SK-N-SH treated with all-trans-retinoic acid at 6 μM for 48 hours (cell line): ENCODE results near the gene TLR4.

Source experiments
- ATAC-seq: fragments of 200-7000 bp; cut with Tn5 transposase; 3 replicates; pipeline ENCODE4 v1.9.1; 2020; ENCODE audit warnings: mild to moderate bottlenecking, moderate library complexity
- ARNTL ChIP-seq: fragments of 450-650 bp; formaldehyde crosslinking; IDR thresholded peaks from 2 replicates; pipeline ENCODE4 v1.5.0; 2020; ENCODE audit warnings: low read depth, mild to moderate bottlenecking, moderate library complexity, borderline replicate concordance
- BACH2 ChIP-seq: fragments of 250-450 bp; sonication (Bioruptor Pico); IDR thresholded peaks from 2 replicates; pipeline ENCODE4 v1.9.0; 2021; ENCODE audit warnings: mild to moderate bottlenecking, borderline replicate concordance
- CSDC2 ChIP-seq: fragments of 250-450 bp; sonication (Bioruptor Pico); IDR thresholded peaks from 2 replicates; pipeline ENCODE4 v1.5.0; 2020; ENCODE audit warnings: mild to moderate bottlenecking, moderate library complexity
- ESRRG ChIP-seq: fragments of 250-450 bp; sonication (Bioruptor Pico); IDR thresholded peaks from 2 replicates; pipeline ENCODE4 v1.6.1; 2021; ENCODE audit warnings: mild to moderate bottlenecking
- GLIS3 ChIP-seq: fragments of 250-450 bp; sonication (Bioruptor Pico); IDR thresholded peaks from 2 replicates; pipeline ENCODE4 v1.5.0; 2020; ENCODE audit warnings: mild to moderate bottlenecking, moderate library complexity
- ISL1 ChIP-seq: fragments of 250-450 bp; sonication (Bioruptor Pico); IDR thresholded peaks from 2 replicates; pipeline ENCODE4 v2.1.2; 2022; ENCODE audit warnings: mild to moderate bottlenecking, moderate library complexity
- OSR1 ChIP-seq: fragments of 250-450 bp; sonication (Bioruptor Pico); IDR thresholded peaks from 2 replicates; pipeline ENCODE4 v1.8.0; 2022; ENCODE audit warnings: moderate library complexity, mild to moderate bottlenecking, inconsistent platforms
- PATZ1 ChIP-seq: fragments of 250-450 bp; sonication (Bioruptor Pico); IDR thresholded peaks from 2 replicates; pipeline ENCODE4 v1.8.0; 2020; ENCODE audit warnings: mild to moderate bottlenecking, moderate library complexity, borderline replicate concordance
- POU6F1 ChIP-seq: fragments of 250-450 bp; sonication (Bioruptor Pico); IDR thresholded peaks from 2 replicates; pipeline ENCODE4 v1.8.0; 2021; ENCODE audit warnings: low read depth, mild to moderate bottlenecking, moderate library complexity, borderline replicate concordance
- PPARA ChIP-seq: fragments of 250-450 bp; sonication (Bioruptor Pico); IDR thresholded peaks from 2 replicates; pipeline ENCODE4 v1.5.0; 2020; ENCODE audit warnings: mild to moderate bottlenecking, borderline replicate concordance
- RARB ChIP-seq: fragments of 250-450 bp; sonication (Bioruptor Pico); IDR thresholded peaks from 2 replicates; pipeline ENCODE4 v1.8.0; 2021; ENCODE audit warnings: mild to moderate bottlenecking, moderate library complexity
- SNAI2 ChIP-seq: fragments of 250-450 bp; sonication (Bioruptor Pico); IDR thresholded peaks from 2 replicates; pipeline ENCODE4 v1.5.0; 2020; ENCODE audit warnings: mild to moderate bottlenecking, moderate library complexity
- TCF4 ChIP-seq: fragments of 250-450 bp; sonication (Bioruptor Pico); IDR thresholded peaks from 2 replicates; pipeline ENCODE4 v1.8.0; 2021; ENCODE audit warnings: mild to moderate bottlenecking, moderate library complexity, borderline replicate concordance
- TOX ChIP-seq: fragments of 250-450 bp; sonication (Bioruptor Pico); IDR thresholded peaks from 2 replicates; pipeline ENCODE4 v1.8.0; 2021; ENCODE audit warnings: mild to moderate bottlenecking, moderate library complexity, borderline replicate concordance
- ZFP3 ChIP-seq: fragments of 250-450 bp; sonication (Bioruptor Pico); IDR thresholded peaks from 2 replicates; pipeline ENCODE4 v1.5.0; 2020; ENCODE audit warnings: mild to moderate bottlenecking, moderate library complexity
- ZFP30 ChIP-seq: fragments of 450-650 bp; formaldehyde crosslinking; IDR thresholded peaks from 2 replicates; pipeline ENCODE4 v1.5.0; 2022; ENCODE audit warnings: mild to moderate bottlenecking, moderate library complexity
- ZNF565 ChIP-seq: fragments of 450-650 bp; formaldehyde crosslinking; conservative IDR thresholded peaks from 2 replicates; pipeline ENCODE4 v1.5.0; 2020; ENCODE audit warnings: low read depth, mild to moderate bottlenecking, moderate library complexity
- ZNF70 ChIP-seq: fragments of 450-650 bp; formaldehyde crosslinking; IDR thresholded peaks from 2 replicates; pipeline ENCODE4 v1.5.0; 2020; ENCODE audit warnings: mild to moderate bottlenecking, moderate library complexity
- ZNF8 ChIP-seq: fragments of 450-650 bp; formaldehyde crosslinking; IDR thresholded peaks from 2 replicates; pipeline ENCODE4 v1.5.0; 2020; ENCODE audit warnings: mild to moderate bottlenecking, moderate library complexity
- TF ChIP-seq, protein P1 (sequence below): fragments of 250-450 bp; sonication (Bioruptor Pico); IDR thresholded peaks from 2 replicates; pipeline ENCODE4 v1.5.1; 2020; ENCODE audit warnings: low read depth, mild to moderate bottlenecking, moderate library complexity
- TF ChIP-seq, protein P2 (sequence below): fragments of 250-450 bp; sonication (Bioruptor Pico); IDR thresholded peaks from 2 replicates; pipeline ENCODE4 v1.5.0; 2020; ENCODE audit warnings: mild to moderate bottlenecking, moderate library complexity
- TF ChIP-seq, protein P3 (sequence below): fragments of 250-450 bp; sonication (Bioruptor Pico); IDR thresholded peaks from 2 replicates; pipeline ENCODE4 v1.5.1; 2021; ENCODE audit warnings: mild to moderate bottlenecking, moderate library complexity

The TLR4 gene

GRCh38 chr9:117691367-117691766 lies 12.8 kb upstream of the TLR4 start:
- no peak for TF ChIP-seq TCF4 (CRISPR knock-in tag)
- TF ChIP-seq ISL1 (CRISPR knock-in tag), result peak; percentile 90
- TF ChIP-seq, protein P1, sequence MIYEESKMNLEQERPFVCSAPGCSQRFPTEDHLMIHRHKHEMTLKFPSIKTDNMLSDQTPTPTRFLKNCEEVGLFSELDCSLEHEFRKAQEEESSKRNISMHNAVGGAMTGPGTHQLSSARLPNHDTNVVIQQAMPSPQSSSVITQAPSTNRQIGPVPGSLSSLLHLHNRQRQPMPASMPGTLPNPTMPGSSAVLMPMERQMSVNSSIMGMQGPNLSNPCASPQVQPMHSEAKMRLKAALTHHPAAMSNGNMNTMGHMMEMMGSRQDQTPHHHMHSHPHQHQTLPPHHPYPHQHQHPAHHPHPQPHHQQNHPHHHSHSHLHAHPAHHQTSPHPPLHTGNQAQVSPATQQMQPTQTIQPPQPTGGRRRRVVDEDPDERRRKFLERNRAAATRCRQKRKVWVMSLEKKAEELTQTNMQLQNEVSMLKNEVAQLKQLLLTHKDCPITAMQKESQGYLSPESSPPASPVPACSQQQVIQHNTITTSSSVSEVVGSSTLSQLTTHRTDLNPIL (CRISPR knock-in tag), result peak; percentile 61; the same call in 1 of the 2 replicates
- no peak for TF ChIP-seq PATZ1 (CRISPR knock-in tag)
- no peak for ATAC-seq

GRCh38 chr9:117696154-117696553 lies 8.0 kb upstream of the TLR4 start:
- ATAC-seq, result no peak
- TF ChIP-seq RARB, result no peak

GRCh38 chr9:117697046-117697445 lies 7.2 kb upstream of the TLR4 start:
- ATAC-seq, result no peak
- no peak for TF ChIP-seq OSR1
- no peak for TF ChIP-seq RARB
- TF ChIP-seq, protein P1 (CRISPR knock-in tag), result no peak
- no peak for TF ChIP-seq ZNF8 (CRISPR knock-in tag)
- TF ChIP-seq, protein P2, sequence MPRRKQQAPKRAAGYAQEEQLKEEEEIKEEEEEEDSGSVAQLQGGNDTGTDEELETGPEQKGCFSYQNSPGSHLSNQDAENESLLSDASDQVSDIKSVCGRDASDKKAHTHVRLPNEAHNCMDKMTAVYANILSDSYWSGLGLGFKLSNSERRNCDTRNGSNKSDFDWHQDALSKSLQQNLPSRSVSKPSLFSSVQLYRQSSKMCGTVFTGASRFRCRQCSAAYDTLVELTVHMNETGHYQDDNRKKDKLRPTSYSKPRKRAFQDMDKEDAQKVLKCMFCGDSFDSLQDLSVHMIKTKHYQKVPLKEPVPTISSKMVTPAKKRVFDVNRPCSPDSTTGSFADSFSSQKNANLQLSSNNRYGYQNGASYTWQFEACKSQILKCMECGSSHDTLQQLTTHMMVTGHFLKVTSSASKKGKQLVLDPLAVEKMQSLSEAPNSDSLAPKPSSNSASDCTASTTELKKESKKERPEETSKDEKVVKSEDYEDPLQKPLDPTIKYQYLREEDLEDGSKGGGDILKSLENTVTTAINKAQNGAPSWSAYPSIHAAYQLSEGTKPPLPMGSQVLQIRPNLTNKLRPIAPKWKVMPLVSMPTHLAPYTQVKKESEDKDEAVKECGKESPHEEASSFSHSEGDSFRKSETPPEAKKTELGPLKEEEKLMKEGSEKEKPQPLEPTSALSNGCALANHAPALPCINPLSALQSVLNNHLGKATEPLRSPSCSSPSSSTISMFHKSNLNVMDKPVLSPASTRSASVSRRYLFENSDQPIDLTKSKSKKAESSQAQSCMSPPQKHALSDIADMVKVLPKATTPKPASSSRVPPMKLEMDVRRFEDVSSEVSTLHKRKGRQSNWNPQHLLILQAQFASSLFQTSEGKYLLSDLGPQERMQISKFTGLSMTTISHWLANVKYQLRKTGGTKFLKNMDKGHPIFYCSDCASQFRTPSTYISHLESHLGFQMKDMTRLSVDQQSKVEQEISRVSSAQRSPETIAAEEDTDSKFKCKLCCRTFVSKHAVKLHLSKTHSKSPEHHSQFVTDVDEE (CRISPR knock-in tag), result no peak
- TF ChIP-seq TOX (CRISPR knock-in tag), result no peak
- no peak for TF ChIP-seq SNAI2
- no peak for TF ChIP-seq CSDC2 (CRISPR knock-in tag)
- TF ChIP-seq BACH2, result no peak
- TF ChIP-seq PPARA (CRISPR knock-in tag), result no peak
- TF ChIP-seq ZNF565 (CRISPR knock-in tag), result no peak

GRCh38 chr9:117703537-117703936 lies 666 bp upstream of the TLR4 start:
- peak; percentile 19 for ATAC-seq
- TF ChIP-seq ZNF70, result no peak
- TF ChIP-seq ARNTL, result no peak
- no peak for TF ChIP-seq OSR1
- no peak for TF ChIP-seq TOX (CRISPR knock-in tag)
- no peak for TF ChIP-seq ZFP3 (CRISPR knock-in tag)
- TF ChIP-seq RARB, result no peak
- TF ChIP-seq ESRRG (CRISPR knock-in tag), result no peak
- no peak for TF ChIP-seq POU6F1
- TF ChIP-seq, protein P2 (CRISPR knock-in tag), result no peak
- no peak for TF ChIP-seq PPARA (CRISPR knock-in tag)
- TF ChIP-seq GLIS3 (CRISPR knock-in tag), result no peak
- TF ChIP-seq ZFP30 (CRISPR knock-in tag), result no peak
- TF ChIP-seq, protein P3, sequence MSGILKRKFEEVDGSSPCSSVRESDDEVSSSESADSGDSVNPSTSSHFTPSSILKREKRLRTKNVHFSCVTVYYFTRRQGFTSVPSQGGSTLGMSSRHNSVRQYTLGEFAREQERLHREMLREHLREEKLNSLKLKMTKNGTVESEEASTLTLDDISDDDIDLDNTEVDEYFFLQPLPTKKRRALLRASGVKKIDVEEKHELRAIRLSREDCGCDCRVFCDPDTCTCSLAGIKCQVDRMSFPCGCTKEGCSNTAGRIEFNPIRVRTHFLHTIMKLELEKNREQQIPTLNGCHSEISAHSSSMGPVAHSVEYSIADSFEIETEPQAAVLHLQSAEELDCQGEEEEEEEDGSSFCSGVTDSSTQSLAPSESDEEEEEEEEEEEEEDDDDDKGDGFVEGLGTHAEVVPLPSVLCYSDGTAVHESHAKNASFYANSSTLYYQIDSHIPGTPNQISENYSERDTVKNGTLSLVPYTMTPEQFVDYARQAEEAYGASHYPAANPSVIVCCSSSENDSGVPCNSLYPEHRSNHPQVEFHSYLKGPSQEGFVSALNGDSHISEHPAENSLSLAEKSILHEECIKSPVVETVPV (CRISPR knock-in tag), result no peak
- no peak for TF ChIP-seq ZNF565 (CRISPR knock-in tag)
- no peak for TF ChIP-seq ISL1 (CRISPR knock-in tag)
- no peak for TF ChIP-seq SNAI2
